H9 (cell line): ENCODE results near the gene OSGIN1. TPM values are rescaled to one million over a fixed set of nuclear protein-coding genes. Genes with fewer than 3 reads are reported as not detected.

Experiments used
- DNase-seq: peaks from one replicate; pipeline ENCODE4 v3.0.0-alpha.2; 2017
- H2AFZ ChIP-seq: one replicate; pipeline ENCODE4 v1.6.1; 2013; ENCODE audit warnings: mild to moderate bottlenecking, low read length, control low read depth, moderate library complexity
- H2AK5ac ChIP-seq: 2 replicates; pipeline ENCODE4 v1.6.1; 2013; ENCODE audit warnings: low read length, control low read depth, mixed read lengths; ENCODE audit not compliant: insufficient read length
- H2BK120ac ChIP-seq: one replicate; pipeline ENCODE4 v1.6.1; 2013; ENCODE audit warnings: low read depth, mild to moderate bottlenecking, low read length, control low read depth, inconsistent platforms; ENCODE audit not compliant: poor library complexity, severe bottlenecking
- H2BK12ac ChIP-seq: 2 replicates; pipeline ENCODE4 v1.6.1; 2013; ENCODE audit warnings: low read length, control low read depth, mixed read lengths, low read depth; ENCODE audit not compliant: insufficient read length
- H2BK15ac ChIP-seq: 2 replicates; pipeline ENCODE4 v1.6.1; 2013; ENCODE audit warnings: low read depth, low read length, control low read depth
- H2BK20ac ChIP-seq: one replicate; pipeline ENCODE4 v1.6.1; 2013; ENCODE audit warnings: low read depth, mild to moderate bottlenecking, low read length, control low read depth, inconsistent platforms; ENCODE audit not compliant: poor library complexity, severe bottlenecking
- H2BK5ac ChIP-seq: 2 replicates; pipeline ENCODE4 v1.6.1; 2013; ENCODE audit warnings: low read length, control low read depth, mixed read lengths; ENCODE audit not compliant: insufficient read length
- H3K14ac ChIP-seq: 2 replicates; pipeline ENCODE4 v1.6.1; 2013; ENCODE audit warnings: low read length, control low read depth; ENCODE audit not compliant: insufficient read depth
- H3K18ac ChIP-seq: 2 replicates; pipeline ENCODE4 v1.6.1; 2013; ENCODE audit warnings: low read depth, mild to moderate bottlenecking, mixed read lengths, low read length, control low read depth; ENCODE audit not compliant: insufficient read length
- H3K23ac ChIP-seq: 2 replicates; pipeline ENCODE4 v1.6.1; 2013; ENCODE audit warnings: low read length, control low read depth, mixed read lengths, low read depth; ENCODE audit not compliant: insufficient read length
- H3K23me2 ChIP-seq: 2 replicates; pipeline ENCODE4 v1.6.1; 2013; ENCODE audit warnings: low read depth, mild to moderate bottlenecking, mixed read lengths, low read length, control low read depth; ENCODE audit not compliant: insufficient read length, poor library complexity, severe bottlenecking
- H3K27ac ChIP-seq: 2 replicates; pipeline ENCODE4 v1.5.1; 2013; ENCODE audit warnings: low read length, control low read depth, mixed read lengths, low read depth; ENCODE audit not compliant: insufficient read length
- H3K27me3 ChIP-seq: 2 replicates; pipeline ENCODE4 v1.6.1; 2013; ENCODE audit warnings: low read length, control low read depth, inconsistent platforms; ENCODE audit not compliant: insufficient read depth
- H3K4ac ChIP-seq: 2 replicates; pipeline ENCODE4 v1.6.1; 2013; ENCODE audit warnings: low read depth, mild to moderate bottlenecking, control low read depth, inconsistent platforms, low read length, moderate library complexity
- H3K4me1 ChIP-seq: 2 replicates; pipeline ENCODE4 v1.6.1; 2013; ENCODE audit warnings: low read length, control low read depth, inconsistent platforms; ENCODE audit not compliant: insufficient read depth
- H3K4me2 ChIP-seq: 2 replicates; pipeline ENCODE4 v1.6.1; 2013; ENCODE audit warnings: low read length, control low read depth, mixed read lengths; ENCODE audit not compliant: insufficient read length, insufficient read depth
- H3K56ac ChIP-seq: 2 replicates; pipeline ENCODE4 v1.6.1; 2013; ENCODE audit warnings: low read depth, mild to moderate bottlenecking, mixed read lengths, low read length, control low read depth; ENCODE audit not compliant: insufficient read length
- H3K79me1 ChIP-seq: 2 replicates; pipeline ENCODE4 v1.6.1; 2013; ENCODE audit warnings: low read depth, mild to moderate bottlenecking, moderate library complexity, low read length, control low read depth, inconsistent platforms; ENCODE audit not compliant: insufficient read depth, poor library complexity, severe bottlenecking
- H3K79me2 ChIP-seq: 2 replicates; pipeline ENCODE4 v1.6.1; 2013; ENCODE audit warnings: low read length, control low read depth, inconsistent platforms; ENCODE audit not compliant: insufficient read depth
- H3K9ac ChIP-seq: 2 replicates; pipeline ENCODE4 v1.6.1; 2013; ENCODE audit warnings: low read length, control low read depth, mixed read lengths; ENCODE audit not compliant: insufficient read length; ENCODE audit errors: extremely low read depth
- H3K9me3 ChIP-seq: one replicate; pipeline ENCODE4 v1.6.1; 2013; ENCODE audit warnings: low read depth, low read length, inconsistent platforms; ENCODE audit not compliant: control insufficient read depth
- H3T11ph ChIP-seq: one replicate; pipeline ENCODE4 v1.6.1; 2013; ENCODE audit warnings: mild to moderate bottlenecking, low read length, control low read depth, inconsistent platforms
- H4K20me1 ChIP-seq: one replicate; pipeline ENCODE4 v1.6.1; 2013; ENCODE audit not compliant: control insufficient read depth, insufficient read length, insufficient read depth
- H4K5ac ChIP-seq: 2 replicates; pipeline ENCODE4 v1.6.1; 2013; ENCODE audit warnings: low read depth, mild to moderate bottlenecking, mixed read lengths, low read length, control low read depth; ENCODE audit not compliant: insufficient read length
- H4K8ac ChIP-seq: replicated peaks from 2 replicates; pipeline ENCODE4 v1.6.1; 2013; ENCODE audit warnings: low read length, control low read depth, mixed read lengths, low read depth; ENCODE audit not compliant: insufficient read length
- H4K91ac ChIP-seq: 2 replicates; pipeline ENCODE4 v1.6.1; 2013; ENCODE audit warnings: low read depth, mild to moderate bottlenecking, moderate library complexity, mixed read lengths, low read length, control low read depth; ENCODE audit not compliant: insufficient read length
- H3K27ac Mint-ChIP-seq, 3 experiments: 2 replicates in 2 of 3; 3 replicates in 1 of 3; pipeline ENCODE4 v1.8.0; 2020 to 2021; ENCODE audit warnings: mixed read lengths in 3 of 3, mild to moderate bottlenecking in 1 of 3, moderate library complexity in 1 of 3
- H3K27me3 Mint-ChIP-seq: 2 replicates; pipeline ENCODE4 v1.8.0; 2021; ENCODE audit warnings: low read depth, mild to moderate bottlenecking, moderate library complexity, mixed read lengths
- H3K36me3 Mint-ChIP-seq, 3 experiments: 2 replicates in 2 of 3; 3 replicates in 1 of 3; pipeline ENCODE4 v1.8.0; 2020 to 2021; ENCODE audit warnings: low read depth in 3 of 3, mixed read lengths in 3 of 3; ENCODE audit not compliant: insufficient read depth in 1 of 3
- H3K4me1 Mint-ChIP-seq, 2 experiments: 2 replicates each; pipeline ENCODE4 v1.8.0; 2020; ENCODE audit warnings: mixed read lengths in 2 of 2
- H3K4me3 Mint-ChIP-seq, 2 experiments: 2 replicates in 1 of 2; 3 replicates in 1 of 2; pipeline ENCODE4 v1.8.0; 2020 to 2021; ENCODE audit warnings: mild to moderate bottlenecking in 2 of 2, mixed read lengths in 2 of 2, moderate library complexity in 1 of 2
- H3K9me3 Mint-ChIP-seq, 2 experiments: 2 replicates in 1 of 2; 3 replicates in 1 of 2; pipeline ENCODE4 v1.8.0; 2020; ENCODE audit warnings: mild to moderate bottlenecking in 2 of 2, mixed read lengths in 2 of 2, moderate library complexity in 1 of 2
- CTCF ChIP-seq: fragments of 200-600 bp; sonication (generic); conservative IDR thresholded peaks from 3 replicates; pipeline ENCODE4 v1.8.0; 2021; ENCODE audit warnings: antibody characterized with exemption, mild to moderate bottlenecking
- WGBS: extraction: QIAGEN DNeasy Blood & Tissue Kit; methylation state at CpG from one replicate; pipeline ENCODE4 v1.1.7; 2013; ENCODE audit warnings: missing lambda C conversion rate, low lambda C conversion rate, mixed read lengths; ENCODE audit not compliant: insufficient read length; ENCODE audit errors: extremely low coverage; 5-methylcytosine and 5-hydroxymethylcytosine counted together
- total RNA-seq: library from RNA; stranded (reverse); gene quantifications from 2 replicates; pipeline ENCODE4 v1.2.1, GENCODE V29; 2021

OSGIN1 gene
- total RNA-seq, 1 experiment from 2014 or later, result 0.63 TPM

- no peak overlapping the region for H3K4ac ChIP-seq
- H3K18ac ChIP-seq, result no peak overlapping the region
- peaks cover 11 to 12% of the 10 kb centered on the region in 2 experiments for H3K9me3 Mint-ChIP-seq
- no peak overlapping the region for H3T11ph ChIP-seq
- no peak overlapping the region for H3K14ac ChIP-seq
- H2BK20ac ChIP-seq, result no peak overlapping the region
- H2BK12ac ChIP-seq, result no peak overlapping the region
- peak overlapping the region in 2 of 3 experiments; percentile 39 to 55; a peak in 1 of 7 replicates for H3K27ac Mint-ChIP-seq
- H3K9me3 ChIP-seq, result no peaks in the 10 kb centered on the region
- H3K36me3 Mint-ChIP-seq, result peaks cover 0 to 5% (median 3%) of the 10 kb centered on the region in 3 experiments; a peak in 4 of 7 replicates
- no peak overlapping the region for H2BK120ac ChIP-seq
- no peak overlapping the region for H4K5ac ChIP-seq
- TF ChIP-seq CTCF, result no peak
- H3K56ac ChIP-seq, result no peak overlapping the region
- no CpG with 5 or more reads among the region's 14 CpGs for WGBS
- no peaks in the 10 kb centered on the region for H4K20me1 ChIP-seq
- H2BK5ac ChIP-seq, result no peak overlapping the region
- H3K27me3 ChIP-seq, result no peaks in the 10 kb centered on the region
- no peak for DNase-seq
- no peak overlapping the region for H2AK5ac ChIP-seq
- H3K4me2 ChIP-seq, result no peak overlapping the region
- H4K8ac ChIP-seq, result no peak overlapping the region
- no peaks in the 10 kb centered on the region for H3K79me2 ChIP-seq
- H4K91ac ChIP-seq, result no peak overlapping the region
- no peaks in the 10 kb centered on the region for H3K4me1 ChIP-seq
- no peak overlapping the region for H2AFZ ChIP-seq
- H3K4me3 Mint-ChIP-seq, result peak overlapping the region in 1 of 2 experiments; percentile 63; a peak in 3 of 5 replicates
- no peak overlapping the region for H3K9ac ChIP-seq
- peaks cover 8 to 17% of the 10 kb centered on the region in 2 experiments for H3K4me1 Mint-ChIP-seq
- no peak overlapping the region for H3K27ac ChIP-seq
- peaks cover 22% of the 10 kb centered on the region for H3K27me3 Mint-ChIP-seq
- H3K23me2 ChIP-seq, result no peaks in the 10 kb centered on the region
- no peaks in the 10 kb centered on the region for H3K79me1 ChIP-seq
- H3K23ac ChIP-seq, result no peak overlapping the region
- no peak overlapping the region for H2BK15ac ChIP-seq
Measured at GRCh38 chr16:84014570-84015327, 61.7 kb downstream of the OSGIN1 start.
